ENCODE results near the gene NBEAL2.

Gene NBEAL2, protein sequence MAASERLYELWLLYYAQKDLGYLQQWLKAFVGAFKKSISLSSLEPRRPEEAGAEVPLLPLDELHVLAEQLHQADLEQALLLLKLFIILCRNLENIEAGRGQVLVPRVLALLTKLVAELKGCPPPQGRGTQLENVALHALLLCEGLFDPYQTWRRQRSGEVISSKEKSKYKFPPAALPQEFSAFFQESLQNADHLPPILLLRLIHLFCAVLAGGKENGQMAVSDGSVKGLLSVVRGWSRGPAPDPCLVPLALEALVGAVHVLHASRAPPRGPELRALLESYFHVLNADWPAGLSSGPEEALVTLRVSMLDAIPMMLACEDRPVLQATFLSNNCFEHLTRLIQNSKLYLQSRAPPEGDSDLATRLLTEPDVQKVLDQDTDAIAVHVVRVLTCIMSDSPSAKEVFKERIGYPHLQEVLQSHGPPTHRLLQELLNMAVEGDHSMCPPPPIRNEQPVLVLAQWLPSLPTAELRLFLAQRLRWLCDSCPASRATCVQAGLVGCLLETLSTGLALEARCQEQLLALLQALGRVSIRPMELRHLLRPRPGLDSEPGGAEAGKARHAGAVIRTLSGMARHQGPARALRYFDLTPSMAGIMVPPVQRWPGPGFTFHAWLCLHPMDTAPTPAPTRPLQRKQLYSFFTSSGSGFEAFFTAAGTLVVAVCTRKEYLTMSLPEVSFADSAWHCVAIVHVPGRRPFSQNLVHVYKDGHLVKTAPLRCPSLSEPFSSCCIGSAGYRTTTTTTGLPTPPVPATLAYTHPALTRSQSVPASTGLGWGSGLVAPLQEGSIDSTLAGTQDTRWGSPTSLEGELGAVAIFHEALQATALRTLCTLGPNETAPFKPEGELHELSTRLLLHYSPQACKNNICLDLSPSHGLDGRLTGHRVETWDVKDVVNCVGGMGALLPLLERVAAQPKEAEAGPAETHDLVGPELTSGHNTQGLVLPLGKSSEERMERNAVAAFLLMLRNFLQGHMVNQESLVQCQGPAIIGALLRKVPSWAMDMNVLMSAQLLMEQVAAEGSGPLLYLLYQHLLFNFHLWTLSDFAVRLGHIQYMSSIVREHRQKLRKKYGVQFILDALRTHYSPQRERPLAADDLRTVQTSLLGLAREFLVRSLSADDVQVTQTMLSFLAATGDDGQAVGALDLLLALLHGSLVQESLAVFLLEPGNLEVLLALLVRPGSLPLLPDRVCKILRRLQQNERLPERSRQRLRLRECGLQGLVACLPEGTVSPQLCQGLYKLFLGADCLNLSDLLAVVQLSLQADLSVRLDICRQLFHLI (N-terminal part only)

DNA sequence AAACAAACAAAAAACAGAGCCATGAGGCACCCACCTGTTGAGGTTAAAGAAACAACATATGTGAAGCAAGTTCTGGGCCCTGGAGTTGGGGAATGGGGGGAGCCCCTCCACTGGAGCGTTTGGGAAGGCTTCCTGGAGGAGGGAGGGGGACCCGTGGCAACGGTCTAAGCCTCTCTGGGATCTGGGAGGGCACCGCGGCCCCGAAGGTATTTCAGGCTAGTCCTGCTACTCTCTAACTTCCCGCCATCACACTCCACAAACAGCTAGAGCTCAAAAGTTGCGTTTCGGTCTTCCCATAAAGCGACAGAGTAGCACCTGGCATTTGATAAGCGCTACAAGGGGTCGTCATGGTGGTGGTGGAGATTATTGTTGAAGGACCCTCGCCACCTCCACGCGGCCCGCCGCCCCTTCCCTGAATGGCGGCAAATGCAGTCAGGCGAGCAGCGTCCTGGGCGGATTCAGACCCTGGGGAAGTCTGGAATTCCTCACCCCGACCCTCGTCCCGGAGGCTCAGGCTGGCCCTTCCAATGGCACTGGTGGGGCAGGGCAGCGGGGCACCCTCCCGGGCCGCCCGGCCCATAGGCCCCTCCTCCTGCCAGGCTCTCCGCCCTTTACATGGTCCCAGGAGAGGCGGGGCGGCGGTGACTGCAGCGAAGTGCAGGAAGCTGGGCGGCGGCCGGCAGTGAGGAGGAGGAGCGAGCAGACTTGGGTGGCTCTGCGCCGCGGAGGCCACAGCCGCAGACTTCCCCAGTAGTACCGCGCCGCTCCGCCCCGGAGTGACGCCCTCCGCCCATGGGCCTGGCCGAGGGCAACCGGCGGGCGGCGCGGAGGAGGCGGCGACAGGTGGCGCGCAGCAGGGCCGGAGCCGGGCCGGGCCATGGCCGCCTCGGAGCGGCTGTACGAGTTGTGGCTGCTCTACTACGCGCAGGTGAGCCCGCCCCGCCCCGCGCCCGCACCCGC is at the start of gene NBEAL2:
Gene NBEAL2, plus strand, starts transcription at position 682 of the 960 bp plus-strand sequence. Its CDS starts 196 bp downstream, at position 878.
- Histone ChIP-seq H3K27ac (ENCODE audit: low read length) (peak within 1 kb of the TSS; percentile 94), H3K27me3 (ENCODE audit: low read depth, low read length) (no peaks in the 10 kb centered on the region), H3K4me1 (ENCODE audit: control insufficient read depth in 1 of 2, insufficient read depth in 2 of 2, low read length in 2 of 2) (peaks cover 9 to 42% of the 10 kb centered on the region in 2 donors), H3K4me3 (ENCODE audit: low read depth in 1 of 2, low read length in 2 of 2) (peak within 1 kb of the TSS; percentile 76 to 86), H3K36me3 (ENCODE audit: control insufficient read depth in 1 of 2, insufficient read depth in 2 of 2, low read length in 2 of 2) (peaks cover 0 to 3% of the 10 kb centered on the region in 2 donors), H3K9me3 (ENCODE audit: control insufficient read depth in 1 of 2, low read length in 2 of 2) (no peaks in the 10 kb centered on the region)

DNA sequence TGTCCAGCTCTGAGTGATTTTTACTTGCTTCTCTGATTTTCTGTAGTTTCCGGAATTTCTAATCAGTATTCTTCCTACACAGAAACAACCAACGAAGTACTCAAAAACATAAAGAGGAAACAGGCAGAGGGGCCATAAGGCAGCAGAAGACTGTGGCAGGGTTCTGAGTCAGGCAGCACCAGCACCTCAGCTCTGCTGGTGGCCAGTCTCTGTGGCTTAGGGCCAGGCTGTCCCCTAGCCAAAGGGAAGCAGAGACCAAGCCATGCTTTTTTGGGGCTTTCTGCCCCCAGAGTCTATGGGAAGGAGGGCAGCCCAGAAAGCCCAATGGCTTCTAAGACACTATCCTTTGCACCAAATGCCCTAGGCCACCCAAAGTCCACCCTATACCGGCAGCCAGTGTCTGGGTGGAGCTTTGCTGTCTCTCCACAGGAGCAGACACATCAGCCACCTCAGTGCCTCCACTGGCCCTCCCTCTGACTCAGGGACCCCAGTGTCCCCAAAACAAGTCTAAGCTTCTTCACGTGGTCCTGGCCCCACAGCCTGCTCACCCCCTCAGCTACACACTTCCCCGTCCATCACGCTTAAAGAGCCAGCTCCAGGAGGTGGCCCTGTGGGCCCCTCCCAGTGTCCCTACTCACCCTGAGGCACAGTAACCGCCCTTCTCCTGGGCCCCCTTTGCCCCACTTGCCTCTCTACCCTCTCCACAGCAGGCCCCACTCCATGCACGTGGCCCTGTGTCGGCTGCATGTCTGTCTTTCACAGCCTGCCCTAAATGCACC is 49.1 kb upstream of the NBEAL2 start:
- H3K4me1 ChIP-seq (ENCODE audit: control insufficient read depth in 1 of 2, insufficient read depth in 2 of 2, low read length in 2 of 2), result peaks cover 62 to 78% of the 10 kb centered on the region in 2 donors
- no peaks in the 10 kb centered on the region for H3K27me3 ChIP-seq (ENCODE audit: low read depth, low read length)
- peak overlapping the region; percentile 68 for H3K27ac ChIP-seq (ENCODE audit: low read length)
- peaks cover 2 to 15% of the 10 kb centered on the region in 2 donors for H3K36me3 ChIP-seq (ENCODE audit: control insufficient read depth in 1 of 2, insufficient read depth in 2 of 2, low read length in 2 of 2)
- H3K4me3 ChIP-seq (ENCODE audit: low read depth in 1 of 2, low read length in 2 of 2), result peak overlapping the region in 1 of 2 donors; percentile 22
- no peaks in the 10 kb centered on the region for H3K9me3 ChIP-seq (ENCODE audit: control insufficient read depth in 1 of 2, low read length in 2 of 2)

DNA sequence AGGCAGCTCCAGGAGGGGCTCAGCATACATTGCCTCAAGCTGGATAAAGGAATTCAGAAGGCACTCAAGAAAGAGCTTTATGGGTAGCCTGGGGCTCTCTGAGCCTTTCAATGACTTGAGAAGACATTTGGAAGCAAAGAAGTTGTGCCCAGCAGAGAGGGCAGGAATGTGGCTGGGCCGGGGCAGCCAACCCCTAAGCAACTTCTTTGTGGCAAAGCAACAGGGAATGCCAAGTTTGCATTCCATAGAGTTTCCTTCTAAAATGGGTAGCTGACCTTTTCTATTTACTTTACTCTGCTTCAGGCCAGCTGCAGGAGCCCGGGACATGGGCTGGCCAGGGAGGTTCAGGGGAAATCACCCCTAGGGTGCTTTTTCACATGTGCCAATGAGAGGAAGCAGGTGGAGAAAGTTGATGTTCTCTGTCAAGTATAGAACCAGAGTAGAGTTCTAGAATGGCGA is 48.5 kb upstream of the NBEAL2 start:
- H3K27me3 ChIP-seq (ENCODE audit: low read depth, low read length), result no peaks in the 10 kb centered on the region
- H3K9me3 ChIP-seq (ENCODE audit: control insufficient read depth in 1 of 2, low read length in 2 of 2), result no peaks in the 10 kb centered on the region
- H3K27ac ChIP-seq (ENCODE audit: low read length), result peak overlapping the region; percentile 68
- H3K4me1 ChIP-seq (ENCODE audit: control insufficient read depth in 1 of 2, insufficient read depth in 2 of 2, low read length in 2 of 2), result peaks cover 68 to 79% of the 10 kb centered on the region in 2 donors
- peak overlapping the region in 1 of 2 donors; percentile 22 for H3K4me3 ChIP-seq (ENCODE audit: low read depth in 1 of 2, low read length in 2 of 2)
- H3K36me3 ChIP-seq (ENCODE audit: control insufficient read depth in 1 of 2, insufficient read depth in 2 of 2, low read length in 2 of 2), result peaks cover 0 to 9% of the 10 kb centered on the region in 2 donors

DNA sequence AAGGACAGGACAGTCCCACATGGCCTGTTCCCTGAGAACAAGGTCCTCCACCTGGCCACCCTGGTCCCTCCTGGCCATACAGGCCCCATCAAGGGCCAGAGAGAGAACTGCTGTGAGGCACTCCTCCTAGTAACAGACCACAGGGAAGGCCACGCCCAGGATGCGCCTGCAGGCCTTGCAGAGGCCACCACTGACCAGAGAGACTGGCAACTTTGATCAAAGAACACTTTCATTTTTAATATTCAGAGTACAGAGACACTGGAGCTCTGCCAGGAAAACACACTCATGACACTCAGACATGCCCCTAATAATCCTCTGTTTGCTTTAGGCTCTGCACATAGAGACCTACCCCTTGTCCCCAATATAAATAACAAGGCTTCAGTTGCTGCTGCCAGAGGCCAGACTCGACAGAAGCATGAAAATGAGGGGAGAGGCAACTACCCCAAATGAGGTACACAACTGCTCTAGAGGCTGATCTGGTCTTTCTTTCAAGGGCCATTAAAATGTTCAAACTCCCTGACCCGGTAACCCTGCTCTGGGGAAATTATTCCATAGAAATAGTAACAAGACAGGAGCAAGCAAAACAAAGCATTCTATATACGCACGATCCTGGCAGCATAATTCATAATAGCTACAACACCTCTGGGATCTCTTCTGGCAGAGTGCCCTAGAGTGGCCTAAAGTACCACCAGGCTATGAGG is 47.7 kb upstream of the NBEAL2 start:
- no peaks in the 10 kb centered on the region for H3K9me3 ChIP-seq (ENCODE audit: control insufficient read depth in 1 of 2, low read length in 2 of 2)
- peaks cover 0 to 7% of the 10 kb centered on the region in 2 donors for H3K36me3 ChIP-seq (ENCODE audit: control insufficient read depth in 1 of 2, insufficient read depth in 2 of 2, low read length in 2 of 2)
- H3K4me1 ChIP-seq (ENCODE audit: control insufficient read depth in 1 of 2, insufficient read depth in 2 of 2, low read length in 2 of 2), result peaks cover 73 to 80% of the 10 kb centered on the region in 2 donors
- peak overlapping the region in 1 of 2 donors; percentile 22 for H3K4me3 ChIP-seq (ENCODE audit: low read depth in 1 of 2, low read length in 2 of 2)
- peak overlapping the region; percentile 68 for H3K27ac ChIP-seq (ENCODE audit: low read length)
- H3K27me3 ChIP-seq (ENCODE audit: low read depth, low read length), result no peaks in the 10 kb centered on the region

DNA sequence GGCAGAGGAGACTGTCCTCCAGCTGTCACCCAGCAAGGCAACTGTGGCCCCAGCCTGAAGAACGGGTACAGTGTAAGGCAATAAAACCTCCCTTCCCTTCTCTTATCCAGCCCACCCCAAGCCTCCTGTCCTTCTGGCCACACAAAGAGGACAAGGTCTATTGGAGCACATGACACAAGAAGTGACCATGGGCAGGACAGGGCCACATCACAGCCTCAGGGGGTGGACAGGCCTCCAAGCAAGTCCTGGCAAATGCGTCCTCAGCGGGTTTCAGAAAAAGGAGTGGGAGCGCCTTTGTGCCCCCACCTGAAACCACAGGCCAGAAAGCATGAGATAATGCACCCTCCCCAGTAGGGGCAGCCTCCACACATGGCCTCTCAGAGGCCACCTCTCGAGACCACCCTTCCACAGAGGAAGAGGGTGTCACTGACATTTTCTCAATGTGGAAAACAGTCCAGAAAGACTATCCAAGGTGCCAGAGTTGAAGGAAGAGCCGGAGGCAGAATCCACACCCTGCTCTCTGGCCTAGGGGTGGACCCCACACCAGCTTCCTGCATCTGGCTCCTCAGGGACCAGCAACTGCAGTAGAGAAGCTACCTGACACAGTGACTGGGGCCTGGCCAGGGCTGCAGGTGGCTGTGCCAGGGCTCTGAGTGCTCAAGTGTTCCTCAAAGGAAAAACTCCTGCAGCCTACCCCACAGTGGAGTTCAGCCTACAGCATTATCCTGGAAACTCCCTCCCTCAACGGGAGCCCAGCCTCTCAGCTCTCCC is 46.8 kb upstream of the NBEAL2 start:
- Histone ChIP-seq H3K4me1 (ENCODE audit: control insufficient read depth in 1 of 2, insufficient read depth in 2 of 2, low read length in 2 of 2) (peaks cover 68 to 73% of the 10 kb centered on the region in 2 donors), H3K27me3 (ENCODE audit: low read depth, low read length) (no peaks in the 10 kb centered on the region)

DNA sequence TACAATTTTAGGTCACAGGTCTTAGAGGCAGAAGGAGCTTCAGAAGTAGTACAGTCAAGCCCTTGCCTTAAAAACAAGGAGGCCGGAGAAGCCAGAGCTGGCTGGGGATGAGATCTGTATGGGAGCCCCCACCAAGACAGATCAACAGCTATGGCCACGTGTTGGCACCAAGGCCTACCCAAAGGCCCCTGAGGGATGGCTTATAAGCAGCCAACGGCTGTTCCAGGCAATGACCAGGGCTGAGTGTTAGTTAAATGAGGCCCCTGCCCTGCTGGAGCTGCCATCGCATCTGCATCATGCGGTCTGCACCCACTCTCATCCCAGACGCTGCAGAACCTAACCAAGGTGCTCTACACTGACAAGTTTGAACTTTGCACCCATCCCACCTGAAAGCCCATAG is 46.2 kb upstream of the NBEAL2 start:
- peaks cover 65 to 74% of the 10 kb centered on the region in 2 donors for H3K4me1 ChIP-seq (ENCODE audit: control insufficient read depth in 1 of 2, insufficient read depth in 2 of 2, low read length in 2 of 2)
- H3K4me3 ChIP-seq (ENCODE audit: low read depth in 1 of 2, low read length in 2 of 2), result no peak overlapping the region
- no peaks in the 10 kb centered on the region for H3K27me3 ChIP-seq (ENCODE audit: low read depth, low read length)
- peak overlapping the region; percentile 68 for H3K27ac ChIP-seq (ENCODE audit: low read length)
- H3K36me3 ChIP-seq (ENCODE audit: control insufficient read depth in 1 of 2, insufficient read depth in 2 of 2, low read length in 2 of 2), result peaks cover 0 to 16% of the 10 kb centered on the region in 2 donors
- no peaks in the 10 kb centered on the region for H3K9me3 ChIP-seq (ENCODE audit: control insufficient read depth in 1 of 2, low read length in 2 of 2)

More for the DNA sequence above, 46.8 kb upstream of the NBEAL2 start:
- Histone ChIP-seq H3K4me3 (ENCODE audit: low read depth in 1 of 2, low read length in 2 of 2) (no peak overlapping the region), H3K9me3 (ENCODE audit: control insufficient read depth in 1 of 2, low read length in 2 of 2) (no peaks in the 10 kb centered on the region), H3K36me3 (ENCODE audit: control insufficient read depth in 1 of 2, insufficient read depth in 2 of 2, low read length in 2 of 2) (peaks cover 0 to 9% of the 10 kb centered on the region in 2 donors), H3K27ac (ENCODE audit: low read length) (peak overlapping the region; percentile 68)

DNA sequence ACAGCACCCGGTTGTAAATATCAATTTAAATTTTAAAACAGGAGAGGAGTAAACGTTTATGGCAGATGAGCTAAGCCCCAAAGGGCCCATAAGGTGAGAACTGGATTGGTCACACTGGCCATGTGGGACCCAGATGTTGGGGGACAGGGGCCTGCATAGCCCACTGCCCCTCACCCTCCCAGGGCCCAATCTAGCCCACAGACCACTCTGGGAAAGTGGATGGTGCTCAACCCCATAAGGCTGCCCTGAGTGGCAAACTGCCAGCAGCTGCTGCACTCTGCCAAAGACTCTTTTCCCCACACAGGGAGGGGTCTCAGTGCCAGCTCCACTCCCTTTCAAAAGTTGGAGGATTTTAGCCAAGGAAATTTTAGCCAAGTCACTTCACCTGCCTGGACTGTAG is 45.4 kb upstream of the NBEAL2 start:
- peaks cover 67 to 79% of the 10 kb centered on the region in 2 donors for H3K4me1 ChIP-seq (ENCODE audit: control insufficient read depth in 1 of 2, insufficient read depth in 2 of 2, low read length in 2 of 2)
- H3K36me3 ChIP-seq (ENCODE audit: control insufficient read depth in 1 of 2, insufficient read depth in 2 of 2, low read length in 2 of 2), result peaks cover 0 to 16% of the 10 kb centered on the region in 2 donors
- H3K27ac ChIP-seq (ENCODE audit: low read length), result peak overlapping the region; percentile 85
- no peaks in the 10 kb centered on the region for H3K27me3 ChIP-seq (ENCODE audit: low read depth, low read length)
- no peaks in the 10 kb centered on the region for H3K9me3 ChIP-seq (ENCODE audit: control insufficient read depth in 1 of 2, low read length in 2 of 2)
- H3K4me3 ChIP-seq (ENCODE audit: low read depth in 1 of 2, low read length in 2 of 2), result no peak overlapping the region

DNA sequence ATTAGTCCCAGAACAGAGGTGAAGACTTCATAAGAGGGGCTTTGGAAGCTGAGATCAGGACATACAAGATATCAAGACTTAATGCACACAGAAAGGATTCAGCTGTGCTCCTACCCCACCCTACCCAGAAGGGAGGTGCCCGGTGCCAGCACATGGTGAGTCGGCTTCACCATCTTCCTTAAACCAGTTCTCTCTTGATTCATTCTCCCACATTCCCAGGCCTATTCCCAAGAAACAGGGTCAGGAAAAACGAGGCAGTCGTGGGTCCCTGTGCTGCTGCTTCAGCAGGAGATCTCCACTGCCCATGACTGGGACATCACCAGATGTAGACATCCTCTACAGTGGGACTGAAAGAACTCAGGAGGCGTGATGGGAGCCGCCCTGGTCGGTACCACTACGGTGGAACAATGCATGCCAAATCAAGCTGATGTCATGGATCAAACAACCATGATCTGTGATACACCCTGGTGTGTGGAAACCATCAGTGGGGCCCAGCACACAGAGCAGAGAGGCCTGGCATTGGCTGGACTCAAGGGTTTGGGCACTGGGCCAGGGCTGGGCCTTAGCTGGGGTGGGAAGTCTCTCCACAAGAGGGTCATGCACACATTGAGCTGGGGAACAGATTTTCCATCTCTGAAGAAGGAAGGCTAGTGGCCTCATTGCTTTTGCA is 44.8 kb upstream of the NBEAL2 start:
- H3K4me1 ChIP-seq (ENCODE audit: control insufficient read depth in 1 of 2, insufficient read depth in 2 of 2, low read length in 2 of 2), result peaks cover 64 to 85% of the 10 kb centered on the region in 2 donors
- no peaks in the 10 kb centered on the region for H3K9me3 ChIP-seq (ENCODE audit: control insufficient read depth in 1 of 2, low read length in 2 of 2)
- no peaks in the 10 kb centered on the region for H3K27me3 ChIP-seq (ENCODE audit: low read depth, low read length)
- H3K27ac ChIP-seq (ENCODE audit: low read length), result peak overlapping the region; percentile 85
- peaks cover 4 to 19% of the 10 kb centered on the region in 2 donors for H3K36me3 ChIP-seq (ENCODE audit: control insufficient read depth in 1 of 2, insufficient read depth in 2 of 2, low read length in 2 of 2)
- H3K4me3 ChIP-seq (ENCODE audit: low read depth in 1 of 2, low read length in 2 of 2), result no peak overlapping the region
